Stimulated activated CD4-positive, alpha-beta T cell treated with anti-CD3 and anti-CD28 coated beads, TNF-alpha, amount 100 ng/mL, for 4 hours (primary cell): ENCODE results near the gene PTGIR.
A peak's percentile ranks its signal among the peaks of the same experiment; 100 is the strongest.

Experiments used
- DNase-seq, 3 experiments: peaks; one replicate each; pipeline ENCODE4 v3.0.0-alpha.2; 2020; ENCODE audit warnings: low read depth in 3 of 3

PTGIR gene

GRCh38 chr19:46616631-46617322 is 8.1 kb downstream of the PTGIR start:
- DNase-seq = no peak

GRCh38 chr19:46615966-46616365 is 8.9 kb downstream of the PTGIR start:
- DNase-seq = no peak

- DNase-seq = peak; percentile 67 to 74 (median 72)
Measured at GRCh38 chr19:46614114-46614722, 10.7 kb downstream of the PTGIR start.

- DNase-seq = no peak
Measured at GRCh38 chr19:46613525-46613924, 11.4 kb downstream of the PTGIR start.

GRCh38 chr19:46611776-46612175 is 13.1 kb downstream of the PTGIR start:
- DNase-seq = no peak

GRCh38 chr19:46610851-46611770 is 13.8 kb downstream of the PTGIR start:
- no peak for DNase-seq

GRCh38 chr19:46610413-46610775 is 14.5 kb downstream of the PTGIR start:
- DNase-seq = no peak

- DNase-seq = no peak
Measured at GRCh38 chr19:46609511-46610412, 15.1 kb downstream of the PTGIR start.

- DNase-seq = no peak
Measured at GRCh38 chr19:46608581-46609345, 16.1 kb downstream of the PTGIR start.

- DNase-seq = no peak
Measured at GRCh38 chr19:46608178-46608577, 16.7 kb downstream of the PTGIR start.

GRCh38 chr19:46607448-46607841 is 17.4 kb downstream of the PTGIR start:
- no peak for DNase-seq

GRCh38 chr19:46606681-46607447 is 18.0 kb downstream of the PTGIR start:
- DNase-seq = no peak

GRCh38 chr19:46606019-46606418 is 18.9 kb downstream of the PTGIR start:
- DNase-seq = no peak

- no peak for DNase-seq
Measured at GRCh38 chr19:46605356-46605821, 19.5 kb downstream of the PTGIR start.

- DNase-seq = no peak
Measured at GRCh38 chr19:46604781-46605355, 20.0 kb downstream of the PTGIR start.

- no peak for DNase-seq
Measured at GRCh38 chr19:46603752-46604231, 21.1 kb downstream of the PTGIR start.

- DNase-seq = no peak
Measured at GRCh38 chr19:46603195-46603637, 21.7 kb downstream of the PTGIR start.

- DNase-seq = peak; percentile 33 to 49 (median 48)
Measured at GRCh38 chr19:46602392-46603194, 22.3 kb downstream of the PTGIR start.
